NCI-H526 treated with DMSO at 0.1 percent for 48 hours (cell line): ENCODE data around the gene NAPA.

Experiments used
- DNase-seq: peaks from one replicate; lab custom pipeline; 2025; lab: John Stamatoyannopoulos, UW

Gene NAPA

DNA sequence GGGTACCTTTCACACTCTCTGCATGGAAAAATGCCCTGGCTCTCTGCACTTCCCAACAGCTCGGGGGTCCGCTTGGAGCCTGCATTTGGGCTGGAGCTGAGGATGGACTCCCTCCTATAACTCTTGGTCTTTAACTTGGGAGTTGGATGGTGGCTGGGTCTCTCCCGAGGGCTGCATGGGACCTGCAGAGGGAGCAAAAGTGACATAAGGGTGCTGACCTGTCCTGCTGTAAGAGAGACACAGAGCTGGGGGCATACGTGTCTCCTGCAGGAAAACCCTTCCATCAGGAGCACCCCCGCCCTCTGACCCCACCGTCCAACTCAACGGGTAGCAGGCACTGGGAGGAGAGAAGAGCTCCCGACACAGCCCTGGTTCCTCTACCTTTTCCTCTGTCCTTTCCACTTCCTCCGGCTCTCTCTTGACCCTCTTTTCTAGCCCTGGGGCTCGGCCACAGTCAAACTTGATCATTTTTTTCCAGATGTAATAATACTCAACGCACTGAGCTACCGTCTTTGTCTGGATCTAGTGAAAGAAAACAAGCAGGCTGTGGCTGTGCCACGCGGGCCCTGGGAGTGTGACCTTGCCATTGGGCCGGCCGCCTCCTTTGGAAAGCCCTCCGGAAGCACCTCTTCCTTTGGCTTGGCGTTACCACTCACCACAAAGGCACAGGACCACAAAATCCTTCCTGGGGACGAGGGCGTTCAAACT is 6.8 kb upstream of the NAPA start:
- no peak for DNase-seq

- no peak for DNase-seq
Observed at GRCh38 chr19:47520839-47521238, 6.0 kb upstream of the NAPA start.

- DNase-seq: no peak
Observed at GRCh38 chr19:47520343-47520806, 5.5 kb upstream of the NAPA start.

DNA sequence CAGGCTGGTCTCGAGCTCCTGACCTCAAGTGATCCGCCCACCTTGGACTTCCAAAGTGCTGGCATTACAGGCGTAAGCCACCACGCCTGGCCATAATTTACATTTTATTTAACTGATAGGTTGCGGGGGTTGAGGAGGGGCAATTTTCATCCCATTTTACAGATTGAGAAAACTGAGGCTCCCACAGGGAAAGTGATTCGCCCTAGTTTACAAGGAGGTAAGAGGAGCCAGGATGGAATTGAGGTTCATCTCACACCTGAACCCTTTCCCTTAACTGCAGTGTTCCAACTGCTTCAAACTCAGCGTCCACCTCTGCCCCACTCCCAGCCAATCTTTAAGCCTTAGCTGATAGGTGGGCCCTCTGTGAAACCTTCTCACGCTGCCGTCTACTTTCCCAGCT is 4.0 kb upstream of the NAPA start:
- no peak for DNase-seq

- no peak for DNase-seq
Observed at GRCh38 chr19:47518139-47518538, 3.3 kb upstream of the NAPA start.

DNA sequence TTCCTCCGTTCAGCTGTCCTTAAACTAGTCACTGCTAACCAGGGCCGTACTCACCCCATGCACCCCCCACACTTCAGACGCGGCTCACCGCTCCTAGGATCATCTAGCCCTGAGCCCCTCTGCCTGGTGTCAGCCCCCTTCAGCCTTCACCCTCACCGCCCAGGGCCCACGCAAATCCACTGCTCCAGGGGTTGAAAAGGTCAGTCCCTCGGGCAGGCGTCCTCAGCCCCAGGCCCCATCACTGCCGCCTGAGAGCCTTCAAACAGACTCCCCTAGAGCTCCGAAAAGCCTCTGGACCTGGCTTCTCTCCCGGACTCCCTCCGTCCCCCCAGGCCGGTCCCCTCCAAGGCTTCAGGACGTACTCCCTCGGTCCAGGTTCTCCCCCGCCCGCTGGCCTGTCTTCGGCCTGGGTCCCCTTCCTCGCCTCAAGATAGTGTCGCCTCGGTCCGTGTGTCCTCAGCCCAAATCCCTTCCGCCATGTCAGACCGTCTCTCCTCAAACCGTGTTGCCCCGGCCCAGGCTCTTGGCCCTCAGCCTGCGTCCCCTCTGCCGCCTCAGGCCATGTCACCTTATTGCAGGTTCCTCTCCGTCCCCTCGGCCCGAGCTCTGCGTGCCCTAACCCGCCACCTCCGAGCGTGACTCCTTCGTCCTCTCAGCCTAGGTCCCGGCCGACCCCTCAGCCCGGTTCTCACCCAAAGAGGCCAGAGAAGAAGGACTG is 553 bp downstream of the NAPA start:
- no peak for DNase-seq

DNA sequence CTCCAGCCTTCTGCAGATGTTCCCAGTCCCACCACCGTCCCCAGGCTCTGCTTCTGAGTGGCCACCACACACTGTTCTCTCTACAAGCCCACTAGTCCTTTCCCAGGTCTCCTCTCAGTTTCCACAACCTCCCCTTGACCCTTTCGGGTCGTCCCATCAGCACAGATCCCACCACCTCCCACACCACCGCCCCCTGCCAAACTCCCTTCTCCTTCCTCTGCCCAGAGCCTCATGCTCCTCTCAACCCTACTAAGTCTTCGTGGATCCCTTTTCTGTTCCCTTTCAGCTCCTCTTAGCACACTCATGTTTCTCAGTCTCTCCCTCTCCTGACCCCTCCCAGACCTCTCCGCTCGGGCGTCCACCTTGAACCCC is 1.9 kb downstream of the NAPA start:
- DNase-seq: no peak

GRCh38 chr19:47512183-47512947 is 2.5 kb downstream of the NAPA start:
- no peak for DNase-seq

DNA sequence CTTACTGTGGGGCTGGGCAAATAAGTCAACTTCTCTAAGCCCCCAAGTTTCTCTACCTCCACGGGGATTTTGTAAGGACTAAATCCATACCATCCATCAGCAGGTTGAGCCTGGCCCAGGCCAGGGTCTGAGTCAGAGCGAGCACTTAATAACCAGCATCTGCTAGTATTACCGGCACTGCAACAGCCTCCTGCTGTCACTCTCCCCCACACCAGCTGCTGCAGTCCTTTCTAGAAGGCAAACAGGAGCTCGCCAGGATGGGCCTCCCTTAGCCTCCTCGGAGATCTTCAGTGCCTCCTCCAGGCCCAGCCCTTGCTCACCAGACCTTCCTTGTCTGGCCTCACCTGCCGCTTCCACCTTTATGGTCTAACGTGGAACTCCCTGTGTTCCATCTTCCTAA is 3.2 kb downstream of the NAPA start:
- no peak for DNase-seq

DNA sequence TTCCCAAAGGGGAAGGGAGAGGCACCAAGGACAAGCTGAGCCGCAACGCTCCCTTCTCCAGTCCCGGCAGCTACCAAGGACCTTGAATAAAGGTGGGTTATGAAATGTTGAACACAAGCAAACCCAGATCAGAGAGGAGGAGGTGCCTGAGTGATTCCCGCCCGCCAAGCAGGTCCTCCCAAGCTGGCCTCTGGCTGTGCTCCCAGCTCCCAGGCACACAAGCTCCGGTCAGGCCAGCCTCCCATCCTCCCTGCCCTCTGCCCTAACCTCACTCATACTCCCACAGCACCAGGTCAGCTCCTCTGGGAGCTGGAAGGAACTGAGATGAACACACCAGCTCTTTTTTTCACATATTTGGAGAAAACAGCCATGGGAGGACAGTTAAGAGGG is 3.7 kb downstream of the NAPA start:
- no peak for DNase-seq

- DNase-seq: no peak
Observed at GRCh38 chr19:47510516-47511127, 4.2 kb downstream of the NAPA start.

- no peak for DNase-seq
Observed at GRCh38 chr19:47509973-47510372, 4.9 kb downstream of the NAPA start.

DNA sequence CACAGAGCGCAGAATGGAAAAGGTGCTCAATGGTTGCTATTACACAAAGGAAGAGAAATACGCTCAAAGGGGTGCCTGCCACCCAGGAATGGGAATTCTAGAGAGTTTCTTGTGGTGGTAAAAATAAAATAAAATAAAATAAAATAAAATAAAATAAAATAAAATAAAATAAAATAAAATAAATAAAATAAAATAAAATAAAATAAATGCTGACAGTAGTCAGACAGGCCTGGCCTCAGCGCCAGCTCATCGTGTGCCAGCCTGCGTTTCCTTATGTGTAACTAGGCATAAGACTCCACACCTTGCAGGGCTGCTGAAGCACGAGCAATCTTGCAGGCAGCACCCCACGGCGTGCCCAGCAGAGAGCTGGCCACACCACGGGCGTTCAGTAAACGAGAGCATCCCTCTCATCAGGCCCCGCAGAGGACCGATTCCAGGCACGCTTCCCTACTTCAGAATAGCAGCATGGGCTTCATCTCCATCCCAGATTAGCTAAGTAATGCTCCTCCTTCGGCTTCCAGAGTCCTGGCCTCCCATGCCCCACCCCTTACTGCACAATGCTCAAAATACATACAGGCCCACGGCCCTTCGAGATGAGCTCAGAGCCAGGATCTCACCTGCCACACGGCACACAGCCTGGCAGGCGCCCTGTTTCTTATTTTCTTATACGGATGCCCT is 5.6 kb downstream of the NAPA start:
- no peak for DNase-seq

- no peak for DNase-seq
Observed at GRCh38 chr19:47508721-47509120, 6.1 kb downstream of the NAPA start.

GRCh38 chr19:47507924-47508553 is 6.8 kb downstream of the NAPA start:
- DNase-seq: no peak

DNA sequence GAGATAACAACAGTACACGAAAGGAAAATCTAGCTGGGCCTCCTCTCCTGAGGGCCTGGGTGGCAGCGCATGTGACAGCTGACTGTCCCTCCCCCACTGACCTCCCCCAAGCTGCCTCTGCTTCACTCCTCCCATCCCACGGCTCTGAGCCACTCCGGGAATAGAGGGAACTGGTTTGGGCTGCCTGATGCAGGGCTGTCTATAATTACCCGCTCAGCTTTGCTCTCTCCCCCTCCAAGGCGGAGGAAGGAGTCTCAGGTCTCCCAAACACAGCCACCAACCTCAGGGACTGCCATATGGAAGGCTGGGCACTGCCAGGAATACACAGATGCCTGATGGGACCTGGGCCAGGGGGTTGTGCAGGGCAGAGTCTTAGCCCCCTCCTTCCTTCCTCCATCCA is 7.9 kb downstream of the NAPA start:
- DNase-seq: no peak

- DNase-seq: no peak
Observed at GRCh38 chr19:47506459-47506858, 8.4 kb downstream of the NAPA start.

- no peak for DNase-seq
Observed at GRCh38 chr19:47505506-47505905, 9.4 kb downstream of the NAPA start.

GRCh38 chr19:47503826-47504150 is 11.1 kb downstream of the NAPA start:
- no peak for DNase-seq

DNA sequence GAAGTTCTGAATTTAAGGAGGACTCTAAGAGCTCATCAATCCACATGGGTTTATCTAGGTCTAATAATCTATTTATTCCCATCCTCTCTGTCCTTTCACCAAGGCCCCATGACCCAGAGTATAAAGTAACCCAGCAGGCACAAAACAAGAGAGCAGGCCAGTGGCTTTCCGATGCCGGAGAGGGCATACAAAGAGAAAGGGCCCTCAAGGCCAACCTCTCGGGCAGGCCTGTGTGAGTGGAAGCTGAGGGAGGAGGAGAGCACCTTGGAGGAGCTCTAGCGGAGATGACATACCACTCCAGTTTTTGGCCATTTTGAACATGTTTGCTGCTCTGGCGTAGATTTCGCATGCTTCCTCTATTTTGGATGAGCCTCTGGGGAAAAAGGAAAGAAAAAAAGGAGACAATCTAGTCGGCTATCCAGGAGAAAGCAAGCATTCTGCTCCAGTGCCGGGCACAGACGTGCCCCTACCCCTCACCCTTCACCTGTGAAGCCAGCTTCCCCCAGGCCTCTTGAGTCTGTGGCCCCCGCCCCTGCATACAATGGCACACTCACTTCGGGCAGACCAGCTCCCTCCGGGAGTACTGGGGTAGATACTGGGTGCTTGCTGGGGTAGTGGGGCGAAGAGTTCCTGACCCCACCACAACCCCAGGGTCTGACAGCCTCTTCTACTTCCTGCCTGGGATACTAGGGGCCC is 11.6 kb downstream of the NAPA start:
- DNase-seq: no peak
